GM21526 (cell line): ENCODE results near the gene SOX8.

ENCODE experiments used
- ATAC-seq: cut with Tn5 transposase; IDR thresholded peaks from one replicate; pipeline ENCODE4 v1.9.1; 2021; ENCODE audit warnings: moderate library complexity; ENCODE audit not compliant: unreplicated experiment, low FRiP score

The SOX8 gene

GRCh38 chr16:1002399-1003166, 21.0 kb downstream of the SOX8 start:
- no peak for ATAC-seq

GRCh38 chr16:1003391-1004347, 22.1 kb downstream of the SOX8 start:
- no peak for ATAC-seq

GRCh38 chr16:1005286-1005685, 23.7 kb downstream of the SOX8 start:
- ATAC-seq = no peak

- ATAC-seq = no peak
Measured at GRCh38 chr16:1006781-1007180, 25.2 kb downstream of the SOX8 start.

- ATAC-seq = no peak
Measured at GRCh38 chr16:1007284-1007850, 25.8 kb downstream of the SOX8 start.

- no peak for ATAC-seq
Measured at GRCh38 chr16:1008085-1008484, 26.5 kb downstream of the SOX8 start.

- no peak for ATAC-seq
Measured at GRCh38 chr16:1009358-1010150, 28.0 kb downstream of the SOX8 start.

- no peak for ATAC-seq
Measured at GRCh38 chr16:1010251-1010650, 28.7 kb downstream of the SOX8 start.

- no peak for ATAC-seq
Measured at GRCh38 chr16:1010815-1011214, 29.2 kb downstream of the SOX8 start.

GRCh38 chr16:1011316-1012082, 29.9 kb downstream of the SOX8 start:
- no peak for ATAC-seq

GRCh38 chr16:1012135-1012534, 30.6 kb downstream of the SOX8 start:
- no peak for ATAC-seq

- no peak for ATAC-seq
Measured at GRCh38 chr16:1012722-1013592, 31.4 kb downstream of the SOX8 start.

GRCh38 chr16:1013593-1013900, 32.0 kb downstream of the SOX8 start:
- no peak for ATAC-seq

GRCh38 chr16:1014221-1014620, 32.7 kb downstream of the SOX8 start:
- no peak for ATAC-seq

GRCh38 chr16:1014771-1015495, 33.4 kb downstream of the SOX8 start:
- ATAC-seq = no peak

GRCh38 chr16:1018447-1019198, 37.1 kb downstream of the SOX8 start:
- no peak for ATAC-seq

GRCh38 chr16:1019231-1020090, 37.9 kb downstream of the SOX8 start:
- no peak for ATAC-seq
